B cell (primary cell): ENCODE measurements around the gene IL1RAPL1. TPM values are rescaled to one million over a fixed set of nuclear protein-coding genes. Genes with fewer than 3 reads are reported as not detected.

Experiments used
- ATAC-seq: fragments of 200-7000 bp; cut with Tn5 transposase; one replicate; pipeline ENCODE4 v1.10.0; 2021; ENCODE audit warnings: low read depth, mild to moderate bottlenecking, moderate number of reproducible peaks, moderate library complexity
- CTCF ChIA-PET: fragments of 350-600 bp; sonication (Branson Sonifier 250); formaldehyde crosslinking; loops from one replicate; lab custom pipeline; 2021; ENCODE audit warnings: antibody characterized with exemption, inconsistent platforms; lab: Charles Lee
- POLR2A ChIA-PET: fragments of 350-600 bp; sonication (Branson Sonifier 250); formaldehyde crosslinking; loops from one replicate; lab custom pipeline; 2021; ENCODE audit warnings: antibody characterized with exemption; lab: Charles Lee
- DNase-seq: peaks from one replicate; pipeline ENCODE4 v3.0.0; 2013
- H2AFZ ChIP-seq: 2 replicates; pipeline ENCODE4 v1.6.1; 2012; ENCODE audit warnings: mild to moderate bottlenecking, low read depth, low read length; ENCODE audit not compliant: insufficient read depth, poor library complexity, severe bottlenecking
- H3K27ac ChIP-seq, 2 donors: 1 replicate in 1 of 2; 2 replicates in 1 of 2; pipeline ENCODE4 v1.5.1; 2012 to 2013; ENCODE audit warnings: low read length in 2 of 2, mild to moderate bottlenecking in 2 of 2, moderate library complexity in 1 of 2
- H3K27me3 ChIP-seq, 4 experiments: fragments of 200-600 bp in 1 of 4; sonication (generic) in 1 of 4; replicated peaks in 1 of 4; 1 replicate in 2 of 4; 2 replicates in 2 of 4; pipeline versions ENCODE4 v1.6.1 to v1.7.0; 2013 to 2016; ENCODE audit warnings: low read length in 3 of 4, mild to moderate bottlenecking in 2 of 4, mixed read lengths in 1 of 4, moderate library complexity in 1 of 4; ENCODE audit not compliant: insufficient read depth in 4 of 4, control insufficient read depth in 3 of 4; ENCODE audit errors: control extremely low read depth in 1 of 4
- H3K36me3 ChIP-seq, 2 experiments: replicated peaks in 1 of 2; 1 replicate in 1 of 2; 2 replicates in 1 of 2; pipeline versions ENCODE4 v1.6.1 to v1.7.1; 2013; ENCODE audit warnings: low read length in 1 of 2; ENCODE audit not compliant: insufficient read depth in 2 of 2, control insufficient read depth in 1 of 2; ENCODE audit errors: control extremely low read depth in 1 of 2, extremely low read depth in 1 of 2
- H3K4me1 ChIP-seq, 2 donors: fragments of 200-600 bp in 1 of 2; sonication (generic) in 1 of 2; 1 replicate in 1 of 2; 2 replicates in 1 of 2; pipeline versions ENCODE4 v1.5.1 to v1.6.1; 2013 to 2017; ENCODE audit warnings: low read length in 2 of 2; ENCODE audit not compliant: control insufficient read depth in 2 of 2, insufficient read depth in 2 of 2
- H3K4me2 ChIP-seq: replicated peaks from 2 replicates; pipeline ENCODE3; 2012; ENCODE audit warnings: mild to moderate bottlenecking, low read depth, low read length; ENCODE audit not compliant: poor library complexity, severe bottlenecking
- H3K4me3 ChIP-seq, 5 experiments: fragments of 200-600 bp in 1 of 5; sonication (generic) in 1 of 5; 1 replicate in 3 of 5; 2 replicates in 2 of 5; pipeline versions ENCODE4 v1.5.1 to v1.7.0; 2011 to 2016; ENCODE audit warnings: low read length in 4 of 5, mild to moderate bottlenecking in 4 of 5, low read depth in 2 of 5, control low read depth in 1 of 5, moderate library complexity in 1 of 5; ENCODE audit not compliant: insufficient read depth in 1 of 5; ENCODE audit errors: control extremely low read depth in 1 of 5, extremely low read depth in 1 of 5
- H3K79me2 ChIP-seq: fragments of 200-600 bp; sonication (generic); one replicate; pipeline ENCODE4 v1.6.0; 2016; ENCODE audit warnings: low read length; ENCODE audit not compliant: control insufficient read depth, insufficient read depth
- H3K9ac ChIP-seq: fragments of 200-600 bp; sonication (generic); 2 replicates; pipeline ENCODE4 v1.6.1; 2017; ENCODE audit warnings: mild to moderate bottlenecking, low read length, moderate library complexity
- H3K9me3 ChIP-seq, 3 donors: one replicate each; pipeline versions ENCODE4 v1.6.1 to v1.7.1; 2013; ENCODE audit warnings: low read length in 2 of 3; ENCODE audit not compliant: control insufficient read depth in 2 of 3, insufficient read depth in 1 of 3; ENCODE audit errors: control extremely low read depth in 1 of 3
- H4K20me1 ChIP-seq: 2 replicates; pipeline ENCODE4 v1.6.0; 2012; ENCODE audit warnings: mild to moderate bottlenecking, low read length; ENCODE audit not compliant: insufficient read depth, control insufficient read depth, poor library complexity, severe bottlenecking
- H3K27ac Mint-ChIP-seq: one replicate; pipeline ENCODE4 v1.8.0; 2021; ENCODE audit warnings: mixed read lengths
- H3K27me3 Mint-ChIP-seq: one replicate; pipeline ENCODE4 v1.8.0; 2021; ENCODE audit warnings: mixed read lengths
- H3K4me1 Mint-ChIP-seq: one replicate; pipeline ENCODE4 v1.8.0; 2021; ENCODE audit warnings: mixed read lengths
- H3K4me3 Mint-ChIP-seq: one replicate; pipeline ENCODE4 v1.8.0; 2021; ENCODE audit warnings: mixed read lengths
- H3K9me3 Mint-ChIP-seq: one replicate; pipeline ENCODE4 v1.8.0; 2022; ENCODE audit warnings: mixed read lengths; ENCODE audit not compliant: insufficient read depth
- CTCF ChIP-seq: fragments of 200-600 bp; IDR thresholded peaks from one replicate; pipeline ENCODE4 v1.8.0; 2022; ENCODE audit warnings: antibody characterized with exemption, mild to moderate bottlenecking
- EZH2 ChIP-seq: IDR thresholded peaks from 2 replicates; pipeline ENCODE4 v1.6.1; 2012; ENCODE audit warnings: borderline replicate concordance, low read depth, mild to moderate bottlenecking, moderate library complexity, low read length; ENCODE audit not compliant: insufficient read depth, poor library complexity, severe bottlenecking
- WGBS: methylation state at CpG from one replicate; pipeline ENCODE4 v1.1.5; 2013; ENCODE audit warnings: missing lambda C conversion rate; ENCODE audit not compliant: insufficient coverage; 5-methylcytosine and 5-hydroxymethylcytosine counted together
- intact Hi-C: fragments of 100-400 bp; cut with micrococcal nuclease; formaldehyde crosslinking; loops from one replicate; pipeline ENCODE4 v1.10.0; 2022
- polyA plus RNA-seq: library from polyadenylated mRNA; depleted of rRNA; stranded (reverse); fragments of >200 nt; gene quantifications from 2 replicates; pipeline ENCODE4 v1.2.3, GENCODE V29; 2012
- total RNA-seq, 2 donors: library from RNA; stranded (reverse); fragments of 120-200 nt in 1 of 2; gene quantifications; 1 replicate in 1 of 2; 2 replicates in 1 of 2; pipeline versions ENCODE4 v1.2.3 to v1.2.4, GENCODE V29; 2013 to 2022

The IL1RAPL1 gene
- total and polyA plus RNA-seq, 2 donors (not counting 1 experiment from before 2014, with no cell fraction given) = not detected

GRCh38 chrX:29627833-29628232 lies 1040.6 kb downstream of the IL1RAPL1 start:
- no peak overlapping the region for H3K27ac Mint-ChIP-seq
- H3K9me3 Mint-ChIP-seq = no peaks in the 10 kb centered on the region
- H3K27me3 Mint-ChIP-seq = no peaks in the 10 kb centered on the region
- no peak for ATAC-seq
- Histone ChIP-seq H3K4me2 (no peak overlapping the region), H2AFZ (no peak overlapping the region), H3K27ac (no peak overlapping the region), H3K4me1 (no peaks in the 10 kb centered on the region), H3K36me3 (no peaks in the 10 kb centered on the region), H3K79me2 (no peaks in the 10 kb centered on the region), H3K9ac (no peak overlapping the region), H3K9me3 (no peaks in the 10 kb centered on the region), H3K4me3 (no peak overlapping the region), H4K20me1 (no peaks in the 10 kb centered on the region), H3K27me3 (no peaks in the 10 kb centered on the region)
- no peak for TF ChIP-seq EZH2
- TF ChIP-seq CTCF = no peak
- H3K4me1 Mint-ChIP-seq = no peaks in the 10 kb centered on the region
- no CpG with 5 or more reads among the region's 1 CpG for WGBS
- no peak for DNase-seq
- ChIA-PET POLR2A (no interaction called here), CTCF (no interaction called here)
- H3K4me3 Mint-ChIP-seq = no peak overlapping the region
- intact Hi-C loops = no loop called here

- Histone ChIP-seq H3K4me3 (no peak overlapping the region), H3K9me3 (no peaks in the 10 kb centered on the region), H4K20me1 (no peaks in the 10 kb centered on the region), H3K4me1 (no peaks in the 10 kb centered on the region), H3K27me3 (no peaks in the 10 kb centered on the region), H3K27ac (no peak overlapping the region), H3K9ac (no peak overlapping the region), H3K4me2 (no peak overlapping the region), H3K79me2 (no peaks in the 10 kb centered on the region), H2AFZ (no peak overlapping the region), H3K36me3 (no peaks in the 10 kb centered on the region)
- POLR2A ChIA-PET = no interaction called here
- no peak for ATAC-seq
- Mint-ChIP-seq H3K9me3 (no peaks in the 10 kb centered on the region), H3K4me1 (no peaks in the 10 kb centered on the region), H3K27me3 (no peaks in the 10 kb centered on the region), H3K4me3 (no peak overlapping the region), H3K27ac (no peak overlapping the region)
- DNase-seq = no peak
- WGBS = no CpG with 5 or more reads among the region's 2 CpGs
- intact Hi-C loops = no loop called here
- TF ChIP-seq CTCF = no peak
- TF ChIP-seq EZH2 = no peak
- CTCF ChIA-PET = no interaction called here
These were observed 1047.3 kb downstream of the IL1RAPL1 start for GRCh38 chrX:29634516-29634915.
